IPS-NIHi11 (cell line): ENCODE results near the gene PCNP.
"Not testable (repeated sequence)": the region's sequence is repeated elsewhere in the genome, so short reads cannot be mapped to it uniquely, and the experiment has no call there.

Source experiments
- DNase-seq: peaks from one replicate; pipeline ENCODE4 v3.0.0; 2012; ENCODE audit warnings: mixed read lengths, low spot score

PCNP gene

GRCh38 chr3:101567528-101568317 is 6.3 kb upstream of the PCNP start:
- no peak for DNase-seq

- no peak for DNase-seq
Observed at GRCh38 chr3:101571028-101571895, 2.7 kb upstream of the PCNP start.

GRCh38 chr3:101574388-101575112 is 570 bp downstream of the PCNP start:
- peak; percentile 28 for DNase-seq

- no peak for DNase-seq
Observed at GRCh38 chr3:101577286-101577685, 3.3 kb downstream of the PCNP start.

GRCh38 chr3:101588616-101589015 is 14.6 kb downstream of the PCNP start:
- DNase-seq: no peak

GRCh38 chr3:101591071-101591470 is 17.1 kb downstream of the PCNP start:
- no peak for DNase-seq

DNA sequence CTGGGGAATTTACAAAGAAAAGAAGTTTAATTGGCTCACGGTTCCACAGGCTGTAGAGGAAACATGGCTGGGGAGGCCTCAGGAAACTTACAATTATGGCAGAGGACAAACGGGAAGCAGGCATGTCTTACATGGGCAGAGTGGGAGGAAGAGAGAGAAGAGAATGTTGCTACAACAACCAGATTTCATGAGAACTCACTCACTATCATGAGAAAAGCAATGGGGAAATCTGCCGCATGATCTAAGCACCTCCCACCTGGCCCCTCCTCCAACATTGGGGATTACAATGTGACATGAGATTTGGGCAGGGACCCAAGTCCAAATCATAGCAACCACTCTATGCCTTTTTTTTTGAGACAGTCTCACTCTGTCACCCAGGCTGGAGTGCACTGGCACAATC is 28.8 kb downstream of the PCNP start:
- no peak for DNase-seq

GRCh38 chr3:101603184-101603583 is 29.2 kb downstream of the PCNP start:
- no peak for DNase-seq

- not testable (repeated sequence) for DNase-seq
Observed at GRCh38 chr3:101605398-101605797, 31.4 kb downstream of the PCNP start.

- no peak for DNase-seq
Observed at GRCh38 chr3:101611023-101611422, 37.0 kb downstream of the PCNP start.

- not testable (repeated sequence) for DNase-seq
Observed at GRCh38 chr3:101613014-101613413, 39.0 kb downstream of the PCNP start.

- no peak for DNase-seq
Observed at GRCh38 chr3:101615525-101615924, 41.5 kb downstream of the PCNP start.

- no peak for DNase-seq
Observed at GRCh38 chr3:101617478-101617877, 43.5 kb downstream of the PCNP start.

- no peak for DNase-seq
Observed at GRCh38 chr3:101618726-101619125, 44.7 kb downstream of the PCNP start.

DNA sequence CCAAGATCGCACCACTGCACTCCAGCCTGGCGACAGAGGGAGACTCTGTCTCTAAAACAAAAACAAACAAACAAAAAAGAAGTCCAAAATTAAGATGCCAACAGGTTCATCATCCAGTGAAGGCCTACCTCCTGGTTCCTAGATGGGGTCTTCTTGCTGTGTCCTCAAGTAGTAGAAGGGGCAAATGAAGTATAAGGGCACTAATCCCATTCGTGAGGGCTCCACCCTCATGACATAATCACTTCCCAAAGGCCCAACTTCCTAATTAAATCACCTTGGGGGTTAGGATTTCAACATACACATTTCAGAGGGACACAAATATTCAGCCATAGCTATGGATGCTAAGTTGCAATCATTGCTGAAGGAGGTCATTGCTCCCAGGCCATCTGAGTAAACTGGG is 45.8 kb downstream of the PCNP start:
- DNase-seq: no peak

DNA sequence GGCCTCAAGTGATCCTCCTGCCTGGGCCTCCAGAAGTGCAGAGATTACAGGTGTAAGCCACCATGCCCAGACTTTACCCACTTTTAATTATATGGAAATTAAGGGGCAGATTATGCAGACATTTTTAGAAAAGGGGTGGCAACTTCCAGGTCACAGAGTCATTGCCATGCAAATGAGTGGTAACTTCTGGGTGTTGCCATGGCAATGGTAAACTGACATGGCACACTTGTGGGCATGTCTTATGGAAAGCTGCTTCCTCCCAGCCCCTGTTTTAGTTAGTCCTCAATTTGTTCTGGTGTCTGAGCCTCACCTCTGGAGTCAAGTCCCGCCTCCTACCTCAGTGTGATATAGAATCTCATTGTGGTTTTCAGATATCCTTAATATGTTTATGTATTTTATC is 49.7 kb downstream of the PCNP start:
- no peak for DNase-seq

GRCh38 chr3:101624857-101625256 is 50.9 kb downstream of the PCNP start:
- DNase-seq: no peak

GRCh38 chr3:101625879-101626278 is 51.9 kb downstream of the PCNP start:
- no peak for DNase-seq

- no peak for DNase-seq
Observed at GRCh38 chr3:101629219-101629618, 55.2 kb downstream of the PCNP start.

DNA sequence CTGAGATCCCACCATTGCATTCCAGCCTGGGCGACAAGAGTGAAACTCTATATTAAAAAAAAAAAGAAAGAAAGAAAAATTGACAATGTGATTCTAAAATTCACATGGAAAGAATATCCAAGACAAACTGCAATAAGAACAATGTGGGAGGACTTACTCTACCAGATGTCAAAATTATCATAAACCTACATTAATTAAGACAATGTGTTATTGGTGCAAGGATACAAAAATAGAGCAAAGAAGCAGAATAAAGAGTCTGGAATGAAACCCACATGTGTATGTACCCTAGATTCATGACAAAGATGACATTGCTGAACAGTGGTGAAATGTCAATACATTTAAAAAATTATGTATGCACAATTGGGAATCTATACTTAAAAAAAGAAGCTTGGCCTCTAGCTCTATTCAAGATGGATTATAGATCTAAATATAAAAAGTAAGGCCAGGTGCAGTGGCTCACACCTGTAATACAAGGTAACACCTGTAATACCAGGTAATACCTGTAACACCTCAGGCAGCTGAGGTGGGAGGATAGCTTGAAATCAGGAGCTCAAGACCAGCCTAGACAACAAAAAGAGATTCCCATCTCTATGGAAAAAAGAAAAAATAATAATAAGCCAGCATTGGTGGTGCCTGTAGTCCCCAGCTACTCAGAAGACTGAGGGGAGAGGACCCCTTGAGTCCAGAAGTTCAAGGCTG is 57.3 kb downstream of the PCNP start:
- DNase-seq: no peak

DNA sequence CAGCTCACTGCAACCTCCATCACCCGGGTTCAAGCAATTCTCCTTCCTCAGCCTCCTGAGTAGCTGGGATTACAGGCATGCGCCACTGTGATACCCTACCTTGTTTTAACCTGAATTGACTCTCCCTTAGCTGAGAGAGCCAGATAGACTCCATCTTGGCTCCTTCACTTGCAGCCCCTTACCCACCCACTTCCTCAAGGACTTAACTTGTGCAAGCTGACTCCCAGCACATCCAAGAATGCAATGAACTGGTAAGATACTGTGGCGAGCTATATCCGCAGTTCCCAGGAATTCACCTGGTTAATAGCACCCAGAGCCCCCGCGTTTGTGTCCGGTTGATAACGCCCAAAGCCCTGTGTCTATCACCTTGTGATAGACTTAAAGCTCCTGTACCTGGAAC is 58.0 kb downstream of the PCNP start:
- DNase-seq: not testable (repeated sequence)

DNA sequence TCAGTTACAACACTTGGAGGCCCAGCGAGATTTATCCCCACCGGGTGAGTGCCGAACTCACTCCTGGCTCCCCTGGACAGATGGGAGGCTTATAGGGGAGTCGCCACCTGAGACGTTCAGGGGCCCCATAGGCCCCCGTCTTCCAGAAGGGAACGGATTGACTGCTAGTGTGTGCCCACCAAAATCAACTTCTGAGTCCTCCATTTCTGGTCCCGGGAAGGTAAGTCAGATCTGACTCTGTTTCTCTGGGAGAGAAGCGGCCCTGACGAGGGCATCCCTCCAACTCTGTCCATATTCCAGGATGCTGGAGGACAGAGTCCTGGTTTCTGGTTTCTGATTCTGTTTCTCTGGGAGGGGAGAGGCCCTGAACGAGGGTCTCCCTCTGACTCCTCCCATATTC is 58.6 kb downstream of the PCNP start:
- no peak for DNase-seq
